Endothelial cell (in vitro differentiated cells): ENCODE data around the gene DHRS12. TPM values are rescaled to one million over a fixed set of nuclear protein-coding genes. Genes with fewer than 3 reads are reported as not detected.

Experiments used
- DNase-seq: peaks from one replicate; pipeline ENCODE4 v3.0.0; 2021; ENCODE audit warnings: low spot score
- H3K27ac Mint-ChIP-seq: one replicate; pipeline ENCODE4 v1.8.0; 2021; ENCODE audit warnings: mixed read lengths, inconsistent platforms; ENCODE audit not compliant: unreplicated experiment
- H3K27me3 Mint-ChIP-seq: one replicate; pipeline ENCODE4 v1.8.0; 2021; ENCODE audit warnings: mild to moderate bottlenecking, moderate library complexity, mixed read lengths, inconsistent platforms; ENCODE audit not compliant: unreplicated experiment
- H3K36me3 Mint-ChIP-seq: one replicate; pipeline ENCODE4 v1.8.0; 2021; ENCODE audit warnings: mild to moderate bottlenecking, low read depth, mixed read lengths, inconsistent platforms; ENCODE audit not compliant: unreplicated experiment
- H3K4me1 Mint-ChIP-seq: one replicate; pipeline ENCODE4 v1.8.0; 2021; ENCODE audit warnings: mild to moderate bottlenecking, mixed read lengths, inconsistent platforms; ENCODE audit not compliant: unreplicated experiment
- H3K4me3 Mint-ChIP-seq: one replicate; pipeline ENCODE4 v1.8.0; 2021; ENCODE audit warnings: mild to moderate bottlenecking, mixed read lengths, inconsistent platforms; ENCODE audit not compliant: unreplicated experiment
- H3K9me3 Mint-ChIP-seq: one replicate; pipeline ENCODE4 v1.8.0; 2021; ENCODE audit warnings: mixed read lengths, inconsistent platforms; ENCODE audit not compliant: unreplicated experiment
- CTCF ChIP-seq: fragments of 200-600 bp; sonication (generic); IDR thresholded peaks from one replicate; pipeline ENCODE4 v1.5.0; 2021; ENCODE audit warnings: antibody characterized with exemption; ENCODE audit not compliant: unreplicated experiment
- total RNA-seq: library from RNA; stranded (reverse); fragmentation: NEBNext Ultra II Directional; extraction: Animal tissue kit (Norgen Biotek cat#: 25700); gene quantifications from one replicate; pipeline ENCODE4 v1.2.1, GENCODE V29; 2021; ENCODE audit not compliant: unreplicated experiment

The DHRS12 gene
- total RNA-seq, 1 donor from 2014 or later: 13.3 TPM

- DNase-seq: no peak
- H3K27ac Mint-ChIP-seq: no peak overlapping the region
Measured at GRCh38 chr13:51832471-51833152, 28.6 kb upstream of the DHRS12 start.

GRCh38 chr13:51831519-51831918 is 27.6 kb upstream of the DHRS12 start:
- H3K4me3 Mint-ChIP-seq: no peak overlapping the region
- DNase-seq: no peak
- H3K27me3 Mint-ChIP-seq: peaks cover 2% of the 10 kb centered on the region
- no peaks in the 10 kb centered on the region for H3K36me3 Mint-ChIP-seq
- H3K27ac Mint-ChIP-seq: no peak overlapping the region
- H3K9me3 Mint-ChIP-seq: no peaks in the 10 kb centered on the region
- no peak for TF ChIP-seq CTCF
- peaks cover 18% of the 10 kb centered on the region for H3K4me1 Mint-ChIP-seq

More at GRCh38 chr13:51832471-51833152, 28.6 kb upstream of the DHRS12 start:
- Mint-ChIP-seq H3K36me3 (no peaks in the 10 kb centered on the region), H3K4me3 (no peak overlapping the region), H3K9me3 (no peaks in the 10 kb centered on the region), H3K4me1 (peaks cover 18% of the 10 kb centered on the region), H3K27me3 (peaks cover 2% of the 10 kb centered on the region)
- TF ChIP-seq CTCF: no peak

- no peak overlapping the region for H3K4me3 Mint-ChIP-seq
- H3K27ac Mint-ChIP-seq: no peak overlapping the region
- no peaks in the 10 kb centered on the region for H3K9me3 Mint-ChIP-seq
- no peak for TF ChIP-seq CTCF
- no peaks in the 10 kb centered on the region for H3K36me3 Mint-ChIP-seq
- no peak for DNase-seq
- H3K4me1 Mint-ChIP-seq: peaks cover 24% of the 10 kb centered on the region
- peaks cover 2% of the 10 kb centered on the region for H3K27me3 Mint-ChIP-seq
Measured at GRCh38 chr13:51829568-51829899, 25.6 kb upstream of the DHRS12 start.

- Mint-ChIP-seq H3K4me1 (peaks cover 24% of the 10 kb centered on the region), H3K9me3 (no peaks in the 10 kb centered on the region), H3K27me3 (peaks cover 2% of the 10 kb centered on the region), H3K27ac (no peak overlapping the region), H3K4me3 (no peak overlapping the region), H3K36me3 (no peaks in the 10 kb centered on the region)
- no peak for TF ChIP-seq CTCF
- no peak for DNase-seq
Measured at GRCh38 chr13:51828730-51829567, 25.0 kb upstream of the DHRS12 start.

GRCh38 chr13:51827254-51827653 is 23.3 kb upstream of the DHRS12 start:
- H3K27ac Mint-ChIP-seq: no peak overlapping the region

More at GRCh38 chr13:51827254-51827653, 23.3 kb upstream of the DHRS12 start:
- peaks cover 2% of the 10 kb centered on the region for H3K27me3 Mint-ChIP-seq
- no peaks in the 10 kb centered on the region for H3K36me3 Mint-ChIP-seq
- H3K4me1 Mint-ChIP-seq: peaks cover 24% of the 10 kb centered on the region
- TF ChIP-seq CTCF: no peak
- no peaks in the 10 kb centered on the region for H3K9me3 Mint-ChIP-seq
- DNase-seq: no peak
- H3K4me3 Mint-ChIP-seq: no peak overlapping the region
